ENCODE measurements around the gene MPND.

The MPND gene

GRCh38 chr19:4385291-4386040 is 42.1 kb downstream of the MPND start:
- no peak for DNase-seq

GRCh38 chr19:4386041-4386782 is 42.9 kb downstream of the MPND start:
- no peak for DNase-seq

- DNase-seq: no peak
Measured at GRCh38 chr19:4388337-4389063, 45.1 kb downstream of the MPND start.

GRCh38 chr19:4389064-4389375 is 45.7 kb downstream of the MPND start:
- no peak for DNase-seq

GRCh38 chr19:4389511-4390016 is 46.2 kb downstream of the MPND start:
- DNase-seq: no peak

- no peak for DNase-seq
Measured at GRCh38 chr19:4390017-4390566, 46.7 kb downstream of the MPND start.

- no peak for DNase-seq
Measured at GRCh38 chr19:4390567-4391305, 47.4 kb downstream of the MPND start.

GRCh38 chr19:4391306-4391693 is 47.9 kb downstream of the MPND start:
- DNase-seq: no peak

GRCh38 chr19:4391701-4392483 is 48.5 kb downstream of the MPND start:
- DNase-seq: no peak

- no peak for DNase-seq
Measured at GRCh38 chr19:4393947-4394590, 50.7 kb downstream of the MPND start.

GRCh38 chr19:4396949-4397783 is 53.8 kb downstream of the MPND start:
- DNase-seq: no peak

- DNase-seq: no peak
Measured at GRCh38 chr19:4399812-4400134, 56.4 kb downstream of the MPND start.

- DNase-seq: peak; percentile 90
Measured at GRCh38 chr19:4400135-4400936, 57.0 kb downstream of the MPND start, which contains the start of gene SH3GL1. TSS of gene SH3GL1 (minus strand) at chr19:4400547. CDS start at chr19:4400368, 179 bp downstream.

- DNase-seq: no peak
Measured at GRCh38 chr19:4401769-4402170, 58.4 kb downstream of the MPND start.

- DNase-seq: peak; percentile 100
Measured at GRCh38 chr19:4402171-4403004, 59.0 kb downstream of the MPND start, which contains the start of gene CHAF1A. TSS of gene CHAF1A (plus strand) at chr19:4402640. CDS start at chr19:4402763, 123 bp downstream.

GRCh38 chr19:4403005-4403761 is 59.8 kb downstream of the MPND start:
- no peak for DNase-seq

- DNase-seq: no peak
Measured at GRCh38 chr19:4405977-4406376, 62.6 kb downstream of the MPND start.

- DNase-seq: no peak
Measured at GRCh38 chr19:4406626-4407025, 63.3 kb downstream of the MPND start.
